ENCODE measurements around the gene ZNF750. TPM values are rescaled to one million over a fixed set of nuclear protein-coding genes. Genes with fewer than 3 reads are reported as not detected.

ZNF750 gene
- total RNA-seq, 1 experiment from 2014 or later = not detected

DNA sequence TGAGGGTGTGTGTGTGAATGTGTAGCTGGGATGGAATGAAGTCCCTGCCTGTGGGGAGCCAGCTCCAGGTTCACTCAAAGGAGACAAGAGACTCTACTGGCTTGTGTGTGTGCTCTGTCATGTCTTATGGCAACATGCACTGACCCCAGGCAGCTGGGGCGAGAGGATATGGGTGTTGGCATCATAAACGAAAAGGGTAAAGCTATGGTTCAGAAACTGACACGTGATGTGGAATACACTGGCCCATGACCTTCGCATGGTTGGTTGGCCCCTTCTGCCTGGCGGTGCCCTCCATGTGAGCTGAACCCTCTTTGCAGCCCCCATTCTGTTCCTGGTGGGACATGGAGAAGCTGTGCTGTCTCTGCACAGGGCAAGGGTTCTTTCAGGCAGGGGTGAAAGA, 21.9 kb downstream of the ZNF750 start:
- no TSS peak for BruUV-seq (replicated peaks)
- no peaks in the 10 kb centered on the region for H3K27me3 ChIP-seq (ENCODE audit: control insufficient read depth, insufficient read depth, low read length)
- ChIA-PET POLR2A (no interaction called here), CTCF (no interaction called here)
- DNase-seq (ENCODE audit: low read depth, low spot score) = no peak
- peaks cover 11% of the 10 kb centered on the region; the same call in 1 of the 2 replicates for H3K9me3 ChIP-seq (ENCODE audit: control insufficient read depth, insufficient read depth, low read depth, low read length)
- TF ChIP-seq TCF7L2 (IDR thresholded peaks at IDR 0.05; ENCODE audit: low read depth, low read length) (no peak), POLR2AphosphoS5 (IDR thresholded peaks at IDR 0.05; ENCODE audit: low read depth, low read length) (no peak), SIN3A (IDR thresholded peaks at IDR 0.05; ENCODE audit: borderline replicate concordance, insufficient read depth, low read depth, low read length) (no peak)
- H3K4me3 ChIP-seq (ENCODE audit: low read depth in 2 of 2, low read length in 2 of 2) = no peak overlapping the region
- intact Hi-C loops (cut with micrococcal nuclease; ENCODE audit: unreplicated experiment) = no loop called here
- in situ Hi-C loops (cut with HindIII; ENCODE audit: low pct_unique_long_range_greater_than_20kb, low sequenced_read_pairs) = no loop called here
- ATAC-seq = no peak
- H3K27ac ChIP-seq (ENCODE audit: low read length) = no peak overlapping the region
- no peaks in the 10 kb centered on the region for H3K4me1 ChIP-seq (ENCODE audit: control insufficient read depth, insufficient read depth, low read length)
- peaks cover 2% of the 10 kb centered on the region; the same call in 1 of the 2 replicates for H3K36me3 ChIP-seq (ENCODE audit: control insufficient read depth, insufficient read depth, low read length)

DNA sequence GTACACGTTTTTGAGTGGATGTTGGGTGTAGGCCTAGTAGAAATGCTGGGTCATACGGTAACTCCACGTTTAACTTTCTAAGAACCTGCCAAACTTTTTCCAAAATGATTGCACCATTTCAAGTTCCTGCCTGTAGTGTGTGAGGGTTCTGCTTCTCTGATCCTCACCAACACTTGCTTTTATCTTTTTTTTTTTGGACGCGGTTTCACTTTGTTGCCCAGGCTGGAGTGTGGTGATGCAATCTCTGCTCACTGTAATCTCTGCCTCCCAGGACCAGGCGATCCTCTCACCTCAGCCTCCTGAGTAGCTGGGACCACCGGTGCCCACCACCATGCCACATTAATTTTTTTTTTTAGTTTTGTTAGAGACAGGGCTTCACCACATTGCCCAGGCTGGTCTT, 23.5 kb downstream of the ZNF750 start:
- Histone ChIP-seq H3K36me3 (ENCODE audit: control insufficient read depth, insufficient read depth, low read length) (peaks cover 2% of the 10 kb centered on the region; the same call in 1 of the 2 replicates), H3K27ac (ENCODE audit: low read length) (no peak overlapping the region), H3K4me3 (ENCODE audit: low read depth in 2 of 2, low read length in 2 of 2) (no peak overlapping the region), H3K9me3 (ENCODE audit: control insufficient read depth, insufficient read depth, low read depth, low read length) (peaks cover 11% of the 10 kb centered on the region; the same call in 1 of the 2 replicates), H3K27me3 (ENCODE audit: control insufficient read depth, insufficient read depth, low read length) (no peaks in the 10 kb centered on the region), H3K4me1 (ENCODE audit: control insufficient read depth, insufficient read depth, low read length) (no peaks in the 10 kb centered on the region)
- CTCF ChIA-PET = no interaction called here
- in situ Hi-C loops (cut with HindIII; ENCODE audit: low pct_unique_long_range_greater_than_20kb, low sequenced_read_pairs) = no loop called here
- DNase-seq (ENCODE audit: low read depth, low spot score) (no peak), ATAC-seq (no peak)
- POLR2A ChIA-PET = no interaction called here
- intact Hi-C loops (cut with micrococcal nuclease; ENCODE audit: unreplicated experiment) = no loop called here
- BruUV-seq (replicated peaks) = no TSS peak
- no peak for TF ChIP-seq SIN3A (IDR thresholded peaks at IDR 0.05; ENCODE audit: borderline replicate concordance, insufficient read depth, low read depth, low read length)
- TF ChIP-seq POLR2AphosphoS5 (IDR thresholded peaks at IDR 0.05; ENCODE audit: low read depth, low read length) = no peak
- TF ChIP-seq, protein P1, sequence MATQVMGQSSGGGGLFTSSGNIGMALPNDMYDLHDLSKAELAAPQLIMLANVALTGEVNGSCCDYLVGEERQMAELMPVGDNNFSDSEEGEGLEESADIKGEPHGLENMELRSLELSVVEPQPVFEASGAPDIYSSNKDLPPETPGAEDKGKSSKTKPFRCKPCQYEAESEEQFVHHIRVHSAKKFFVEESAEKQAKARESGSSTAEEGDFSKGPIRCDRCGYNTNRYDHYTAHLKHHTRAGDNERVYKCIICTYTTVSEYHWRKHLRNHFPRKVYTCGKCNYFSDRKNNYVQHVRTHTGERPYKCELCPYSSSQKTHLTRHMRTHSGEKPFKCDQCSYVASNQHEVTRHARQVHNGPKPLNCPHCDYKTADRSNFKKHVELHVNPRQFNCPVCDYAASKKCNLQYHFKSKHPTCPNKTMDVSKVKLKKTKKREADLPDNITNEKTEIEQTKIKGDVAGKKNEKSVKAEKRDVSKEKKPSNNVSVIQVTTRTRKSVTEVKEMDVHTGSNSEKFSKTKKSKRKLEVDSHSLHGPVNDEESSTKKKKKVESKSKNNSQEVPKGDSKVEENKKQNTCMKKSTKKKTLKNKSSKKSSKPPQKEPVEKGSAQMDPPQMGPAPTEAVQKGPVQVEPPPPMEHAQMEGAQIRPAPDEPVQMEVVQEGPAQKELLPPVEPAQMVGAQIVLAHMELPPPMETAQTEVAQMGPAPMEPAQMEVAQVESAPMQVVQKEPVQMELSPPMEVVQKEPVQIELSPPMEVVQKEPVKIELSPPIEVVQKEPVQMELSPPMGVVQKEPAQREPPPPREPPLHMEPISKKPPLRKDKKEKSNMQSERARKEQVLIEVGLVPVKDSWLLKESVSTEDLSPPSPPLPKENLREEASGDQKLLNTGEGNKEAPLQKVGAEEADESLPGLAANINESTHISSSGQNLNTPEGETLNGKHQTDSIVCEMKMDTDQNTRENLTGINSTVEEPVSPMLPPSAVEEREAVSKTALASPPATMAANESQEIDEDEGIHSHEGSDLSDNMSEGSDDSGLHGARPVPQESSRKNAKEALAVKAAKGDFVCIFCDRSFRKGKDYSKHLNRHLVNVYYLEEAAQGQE (IDR thresholded peaks at IDR 0.05; ENCODE audit: insufficient read depth in 1 of 2, low read depth in 2 of 2, low read length in 1 of 2) = no peak
- no peak for TF ChIP-seq TCF7L2 (IDR thresholded peaks at IDR 0.05; ENCODE audit: low read depth, low read length)
- TF ChIP-seq, protein P2, sequence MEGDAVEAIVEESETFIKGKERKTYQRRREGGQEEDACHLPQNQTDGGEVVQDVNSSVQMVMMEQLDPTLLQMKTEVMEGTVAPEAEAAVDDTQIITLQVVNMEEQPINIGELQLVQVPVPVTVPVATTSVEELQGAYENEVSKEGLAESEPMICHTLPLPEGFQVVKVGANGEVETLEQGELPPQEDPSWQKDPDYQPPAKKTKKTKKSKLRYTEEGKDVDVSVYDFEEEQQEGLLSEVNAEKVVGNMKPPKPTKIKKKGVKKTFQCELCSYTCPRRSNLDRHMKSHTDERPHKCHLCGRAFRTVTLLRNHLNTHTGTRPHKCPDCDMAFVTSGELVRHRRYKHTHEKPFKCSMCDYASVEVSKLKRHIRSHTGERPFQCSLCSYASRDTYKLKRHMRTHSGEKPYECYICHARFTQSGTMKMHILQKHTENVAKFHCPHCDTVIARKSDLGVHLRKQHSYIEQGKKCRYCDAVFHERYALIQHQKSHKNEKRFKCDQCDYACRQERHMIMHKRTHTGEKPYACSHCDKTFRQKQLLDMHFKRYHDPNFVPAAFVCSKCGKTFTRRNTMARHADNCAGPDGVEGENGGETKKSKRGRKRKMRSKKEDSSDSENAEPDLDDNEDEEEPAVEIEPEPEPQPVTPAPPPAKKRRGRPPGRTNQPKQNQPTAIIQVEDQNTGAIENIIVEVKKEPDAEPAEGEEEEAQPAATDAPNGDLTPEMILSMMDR (IDR thresholded peaks at IDR 0.05) = no peak

DNA sequence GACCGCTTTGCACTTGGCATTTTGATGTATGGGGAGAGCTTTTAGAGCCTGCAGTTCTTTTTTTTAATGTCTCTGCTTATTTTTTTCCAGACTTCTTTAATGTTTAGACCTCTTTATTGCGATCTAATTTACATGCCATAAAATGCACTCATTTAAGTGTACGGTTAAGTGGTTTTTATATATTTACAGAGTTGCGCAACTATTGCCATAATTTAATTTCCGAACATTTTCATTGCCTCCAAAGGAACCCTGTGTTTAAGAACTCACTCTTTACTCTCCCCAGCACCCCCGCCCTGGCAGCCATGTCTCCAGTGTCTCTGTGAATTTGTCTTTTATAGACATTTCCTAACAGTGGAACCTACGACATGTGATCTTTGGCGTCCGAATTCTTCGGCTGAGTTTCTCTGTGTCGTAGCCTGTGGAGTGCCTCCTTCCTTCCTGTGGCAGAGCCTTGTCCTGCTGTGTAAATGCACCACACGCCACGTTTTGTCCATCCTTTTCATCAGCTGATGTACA, 24.0 kb downstream of the ZNF750 start:
- no peak overlapping the region for H3K27ac ChIP-seq (ENCODE audit: low read length)
- intact Hi-C loops (cut with micrococcal nuclease; ENCODE audit: unreplicated experiment) = no loop called here
- H3K9me3 ChIP-seq (ENCODE audit: control insufficient read depth, insufficient read depth, low read depth, low read length) = peaks cover 11% of the 10 kb centered on the region; the same call in 1 of the 2 replicates
- no peak for TF ChIP-seq TCF7L2 (IDR thresholded peaks at IDR 0.05; ENCODE audit: low read depth, low read length)
- no peak for TF ChIP-seq SIN3A (IDR thresholded peaks at IDR 0.05; ENCODE audit: borderline replicate concordance, insufficient read depth, low read depth, low read length)
- BruUV-seq (replicated peaks) = no TSS peak
- in situ Hi-C loops (cut with HindIII; ENCODE audit: low pct_unique_long_range_greater_than_20kb, low sequenced_read_pairs) = no loop called here
- no peak overlapping the region for H3K4me3 ChIP-seq (ENCODE audit: low read depth in 2 of 2, low read length in 2 of 2)
- H3K4me1 ChIP-seq (ENCODE audit: control insufficient read depth, insufficient read depth, low read length) = no peaks in the 10 kb centered on the region
- peaks cover 2% of the 10 kb centered on the region; the same call in 1 of the 2 replicates for H3K36me3 ChIP-seq (ENCODE audit: control insufficient read depth, insufficient read depth, low read length)
- ATAC-seq (no peak), DNase-seq (ENCODE audit: low read depth, low spot score) (no peak)
- POLR2A ChIA-PET = no interaction called here
- CTCF ChIA-PET = no interaction called here
- no peaks in the 10 kb centered on the region for H3K27me3 ChIP-seq (ENCODE audit: control insufficient read depth, insufficient read depth, low read length)

Data from Panc1 (cell line).